K562 (cell line): ENCODE data around the gene PHB1. TPM values are rescaled to one million over a fixed set of nuclear protein-coding genes. Genes with fewer than 3 reads are reported as not detected.

Experiments
- BMI1 ChIP-seq: fragments of 150-350 bp; IDR thresholded peaks from 2 replicates; pipeline ENCODE4 v1.6.1; 2014; ENCODE audit warnings: low read length
- BRD9 ChIP-seq: fragments of 450-650 bp; IDR thresholded peaks from 2 replicates; pipeline ENCODE4 v1.6.1; 2018; ENCODE audit warnings: low read depth; ENCODE audit not compliant: partially characterized antibody
- DACH1 ChIP-seq: fragments of 450-650 bp; IDR thresholded peaks from 2 replicates; pipeline ENCODE4 v1.6.1; 2018; ENCODE audit not compliant: partially characterized antibody
- GABPA ChIP-seq: fragments of 200-800 bp; sonication (Bioruptor generic); conservative IDR thresholded peaks from 2 replicates; pipeline ENCODE4 v1.6.1; 2016; ENCODE audit warnings: low read depth, missing genetic modification characterization, missing compliant biosample characterization
- GTF2E2 ChIP-seq: fragments of 200-800 bp; sonication (Bioruptor generic); IDR thresholded peaks from 2 replicates; pipeline ENCODE4 v1.6.1; 2016; ENCODE audit warnings: missing genetic modification characterization, missing compliant biosample characterization
- HCFC1 ChIP-seq: IDR thresholded peaks from 2 replicates; pipeline ENCODE4 v1.6.1; 2012; ENCODE audit warnings: low read depth, low read length, improper control_type of control experiment
- JUN ChIP-seq, 2 experiments: sonication (generic) in 1 of 2; formaldehyde crosslinking in 1 of 2; IDR thresholded peaks; 2 replicates each; pipeline versions ENCODE4 v1.6.1 to v1.8.0; 2012 to 2022; ENCODE audit warnings: borderline replicate concordance in 2 of 2, mild to moderate bottlenecking in 2 of 2, improper control_type of control experiment in 1 of 2, low read depth in 1 of 2, low read length in 1 of 2, missing genetic modification reagents in 1 of 2
- KLF16 ChIP-seq: IDR thresholded peaks from 2 replicates; pipeline ENCODE4 v1.6.1; 2016; ENCODE audit warnings: antibody characterized with exemption
- MAFG ChIP-seq: fragments of 450-650 bp; conservative IDR thresholded peaks from 2 replicates; pipeline ENCODE4 v1.6.1; 2016; ENCODE audit warnings: missing genetic modification characterization, missing compliant biosample characterization
- MTA3 ChIP-seq: fragments of 450-650 bp; formaldehyde crosslinking; IDR thresholded peaks from 2 replicates; pipeline ENCODE4 v1.6.1; 2017; ENCODE audit warnings: mild to moderate bottlenecking, borderline replicate concordance
- POLR2H ChIP-seq: IDR thresholded peaks from 2 replicates; pipeline ENCODE4 v1.6.1; 2016; ENCODE audit warnings: missing genetic modification characterization, low read depth, mild to moderate bottlenecking, control low read depth, missing compliant biosample characterization, moderate library complexity
- PTTG1 ChIP-seq: fragments of 450-650 bp; IDR thresholded peaks from 2 replicates; pipeline ENCODE4 v1.6.1; 2016; ENCODE audit warnings: low read depth, mild to moderate bottlenecking, missing genetic modification characterization, missing compliant biosample characterization
- RCOR1 ChIP-seq, 2 experiments: IDR thresholded peaks; 2 replicates each; pipeline ENCODE4 v1.6.1; 2012; ENCODE audit warnings: low read depth in 2 of 2, low read length in 2 of 2, borderline replicate concordance in 1 of 2, improper control_type of control experiment in 1 of 2
- RUNX1 ChIP-seq: sonication (generic); IDR thresholded peaks from 2 replicates; pipeline ENCODE4 v1.6.1; 2016; ENCODE audit warnings: antibody characterized with exemption, low read depth
- SNIP1 ChIP-seq: fragments of 450-650 bp; IDR thresholded peaks from 2 replicates; pipeline ENCODE4 v1.7.1; 2017; ENCODE audit warnings: low read depth, mild to moderate bottlenecking
- TCF3 ChIP-seq: sonication (generic); formaldehyde crosslinking; IDR thresholded peaks from 2 replicates; pipeline ENCODE4 v1.4.0; 2020; ENCODE audit warnings: mild to moderate bottlenecking, missing genetic modification reagents
- polyA plus RNA-seq, 8 experiments: library from polyadenylated mRNA; depleted of rRNA in 4 of 8; stranded (reverse) in 5 of 8; unstranded in 3 of 8; fragments of >200 nt; fragmentation: Nextera tagmentation in 2 of 8; fragmentation: Illumina TruSeq in 1 of 8; extraction: Ambion mirVana in 2 of 8; extraction: Trizol in 1 of 8; gene quantifications; 2 replicates each; pipeline versions ENCODE4 v1.2.1 to v1.2.3, GENCODE V29; 2011 to 2014; ENCODE audit warnings: inconsistent platforms in 1 of 8, missing spikeins in 1 of 8
- total RNA-seq, 7 experiments: library from RNA; depleted of rRNA in 6 of 7; stranded (reverse); fragments of >200 nt in 6 of 7; fragmentation: Illumina TruSeq in 2 of 7; extraction: Trizol in 2 of 7; gene quantifications; 2 replicates each; pipeline versions ENCODE4 v1.2.1 to v1.2.3, GENCODE V29; 2011 to 2021; ENCODE audit warnings: low replicate concordance in 1 of 7
- TF ChIP-seq, protein P1 (sequence below): fragments of 450-650 bp; IDR thresholded peaks from 2 replicates; pipeline ENCODE4 v1.6.1; 2017; ENCODE audit warnings: mild to moderate bottlenecking, moderate library complexity
- TF ChIP-seq, protein P2 (sequence below): fragments of 450-650 bp; IDR thresholded peaks from 2 replicates; pipeline ENCODE4 v1.6.1; 2018; ENCODE audit not compliant: partially characterized antibody
- TF ChIP-seq, protein P3 (sequence below): sonication (generic); formaldehyde crosslinking; IDR thresholded peaks from 2 replicates; pipeline ENCODE4 v1.8.0; 2022; ENCODE audit warnings: mild to moderate bottlenecking, missing genetic modification reagents
- TF ChIP-seq, protein P4 (sequence below): sonication (generic); IDR thresholded peaks from 2 replicates; pipeline ENCODE4 v1.6.1; 2016
- TF ChIP-seq, protein P5 (sequence below): fragments of 250-450 bp; sonication (Bioruptor Pico); IDR thresholded peaks from 2 replicates; pipeline ENCODE4 v1.4.0; 2020; ENCODE audit warnings: mild to moderate bottlenecking, moderate library complexity

PHB1 gene
- total and polyA plus RNA-seq, 9 of the 15 experiments (the other 6 are each of a cell fraction or from before 2014, with no cell fraction given), result 191 to 818 (median 349) TPM

DNA sequence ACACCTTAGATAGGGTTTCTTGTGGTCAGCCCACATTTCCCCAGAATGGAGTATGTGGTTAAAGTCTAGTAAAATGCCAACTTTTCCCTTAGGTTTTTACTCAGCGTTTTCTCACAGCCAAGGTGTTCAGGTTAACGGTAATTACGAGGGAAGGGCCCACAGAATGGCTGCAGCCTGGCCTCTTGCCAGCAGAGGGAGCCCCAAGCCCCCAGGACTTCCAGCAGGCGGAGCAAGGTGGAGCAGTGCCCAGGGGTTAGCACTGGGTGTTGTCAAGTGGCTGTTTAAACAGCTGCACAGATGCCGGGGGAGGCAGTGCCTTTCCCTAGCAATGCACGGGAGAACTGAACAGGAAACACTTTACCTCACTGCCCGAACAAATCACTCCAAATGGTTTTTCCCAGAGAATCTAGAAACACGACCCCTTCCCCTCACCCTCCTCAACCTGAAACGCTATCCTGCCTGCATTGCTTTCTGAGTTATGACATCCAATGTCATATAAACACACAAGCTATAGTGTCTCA, 6.6 kb downstream of the PHB1 start (continued):
- TF ChIP-seq, protein P1, sequence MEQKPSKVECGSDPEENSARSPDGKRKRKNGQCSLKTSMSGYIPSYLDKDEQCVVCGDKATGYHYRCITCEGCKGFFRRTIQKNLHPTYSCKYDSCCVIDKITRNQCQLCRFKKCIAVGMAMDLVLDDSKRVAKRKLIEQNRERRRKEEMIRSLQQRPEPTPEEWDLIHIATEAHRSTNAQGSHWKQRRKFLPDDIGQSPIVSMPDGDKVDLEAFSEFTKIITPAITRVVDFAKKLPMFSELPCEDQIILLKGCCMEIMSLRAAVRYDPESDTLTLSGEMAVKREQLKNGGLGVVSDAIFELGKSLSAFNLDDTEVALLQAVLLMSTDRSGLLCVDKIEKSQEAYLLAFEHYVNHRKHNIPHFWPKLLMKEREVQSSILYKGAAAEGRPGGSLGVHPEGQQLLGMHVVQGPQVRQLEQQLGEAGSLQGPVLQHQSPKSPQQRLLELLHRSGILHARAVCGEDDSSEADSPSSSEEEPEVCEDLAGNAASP, result no peak
- TF ChIP-seq, protein P2, sequence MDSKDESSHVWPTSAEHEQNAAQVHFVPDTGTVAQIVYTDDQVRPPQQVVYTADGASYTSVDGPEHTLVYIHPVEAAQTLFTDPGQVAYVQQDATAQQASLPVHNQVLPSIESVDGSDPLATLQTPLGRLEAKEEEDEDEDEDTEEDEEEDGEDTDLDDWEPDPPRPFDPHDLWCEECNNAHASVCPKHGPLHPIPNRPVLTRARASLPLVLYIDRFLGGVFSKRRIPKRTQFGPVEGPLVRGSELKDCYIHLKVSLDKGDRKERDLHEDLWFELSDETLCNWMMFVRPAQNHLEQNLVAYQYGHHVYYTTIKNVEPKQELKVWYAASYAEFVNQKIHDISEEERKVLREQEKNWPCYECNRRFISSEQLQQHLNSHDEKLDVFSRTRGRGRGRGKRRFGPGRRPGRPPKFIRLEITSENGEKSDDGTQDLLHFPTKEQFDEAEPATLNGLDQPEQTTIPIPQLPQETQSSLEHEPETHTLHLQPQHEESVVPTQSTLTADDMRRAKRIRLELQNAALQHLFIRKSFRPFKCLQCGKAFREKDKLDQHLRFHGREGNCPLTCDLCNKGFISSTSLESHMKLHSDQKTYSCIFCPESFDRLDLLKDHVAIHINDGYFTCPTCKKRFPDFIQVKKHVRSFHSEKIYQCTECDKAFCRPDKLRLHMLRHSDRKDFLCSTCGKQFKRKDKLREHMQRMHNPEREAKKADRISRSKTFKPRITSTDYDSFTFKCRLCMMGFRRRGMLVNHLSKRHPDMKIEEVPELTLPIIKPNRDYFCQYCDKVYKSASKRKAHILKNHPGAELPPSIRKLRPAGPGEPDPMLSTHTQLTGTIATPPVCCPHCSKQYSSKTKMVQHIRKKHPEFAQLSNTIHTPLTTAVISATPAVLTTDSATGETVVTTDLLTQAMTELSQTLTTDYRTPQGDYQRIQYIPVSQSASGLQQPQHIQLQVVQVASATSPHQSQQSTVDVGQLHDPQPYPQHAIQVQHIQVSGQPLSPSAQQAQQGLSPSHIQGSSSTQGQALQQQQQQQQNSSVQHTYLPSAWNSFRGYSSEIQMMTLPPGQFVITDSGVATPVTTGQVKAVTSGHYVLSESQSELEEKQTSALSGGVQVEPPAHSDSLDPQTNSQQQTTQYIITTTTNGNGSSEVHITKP, result peak; percentile 20
- TF ChIP-seq PTTG1 (tag), result no peak
- no peak for TF ChIP-seq TCF3 (CRISPR knock-in tag)
- no peak for TF ChIP-seq DACH1
- TF ChIP-seq KLF16, result peak; percentile 59; the same call in 1 of the 2 replicates
- no peak for TF ChIP-seq SNIP1
- TF ChIP-seq GABPA (tag), result no peak
- no peak for TF ChIP-seq BMI1
- no peak for TF ChIP-seq GTF2E2 (tag)
- no peak for TF ChIP-seq POLR2H (tag)
- no peak for TF ChIP-seq BRD9
- TF ChIP-seq HCFC1, result no peak
- TF ChIP-seq MTA3, result no peak
- TF ChIP-seq, protein P3, sequence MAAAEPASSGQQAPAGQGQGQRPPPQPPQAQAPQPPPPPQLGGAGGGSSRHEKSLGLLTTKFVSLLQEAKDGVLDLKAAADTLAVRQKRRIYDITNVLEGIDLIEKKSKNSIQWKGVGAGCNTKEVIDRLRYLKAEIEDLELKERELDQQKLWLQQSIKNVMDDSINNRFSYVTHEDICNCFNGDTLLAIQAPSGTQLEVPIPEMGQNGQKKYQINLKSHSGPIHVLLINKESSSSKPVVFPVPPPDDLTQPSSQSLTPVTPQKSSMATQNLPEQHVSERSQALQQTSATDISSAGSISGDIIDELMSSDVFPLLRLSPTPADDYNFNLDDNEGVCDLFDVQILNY, result no peak
- TF ChIP-seq, protein P4, sequence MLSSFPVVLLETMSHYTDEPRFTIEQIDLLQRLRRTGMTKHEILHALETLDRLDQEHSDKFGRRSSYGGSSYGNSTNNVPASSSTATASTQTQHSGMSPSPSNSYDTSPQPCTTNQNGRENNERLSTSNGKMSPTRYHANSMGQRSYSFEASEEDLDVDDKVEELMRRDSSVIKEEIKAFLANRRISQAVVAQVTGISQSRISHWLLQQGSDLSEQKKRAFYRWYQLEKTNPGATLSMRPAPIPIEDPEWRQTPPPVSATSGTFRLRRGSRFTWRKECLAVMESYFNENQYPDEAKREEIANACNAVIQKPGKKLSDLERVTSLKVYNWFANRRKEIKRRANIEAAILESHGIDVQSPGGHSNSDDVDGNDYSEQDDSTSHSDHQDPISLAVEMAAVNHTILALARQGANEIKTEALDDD, result no peak
- TF ChIP-seq, protein P5, sequence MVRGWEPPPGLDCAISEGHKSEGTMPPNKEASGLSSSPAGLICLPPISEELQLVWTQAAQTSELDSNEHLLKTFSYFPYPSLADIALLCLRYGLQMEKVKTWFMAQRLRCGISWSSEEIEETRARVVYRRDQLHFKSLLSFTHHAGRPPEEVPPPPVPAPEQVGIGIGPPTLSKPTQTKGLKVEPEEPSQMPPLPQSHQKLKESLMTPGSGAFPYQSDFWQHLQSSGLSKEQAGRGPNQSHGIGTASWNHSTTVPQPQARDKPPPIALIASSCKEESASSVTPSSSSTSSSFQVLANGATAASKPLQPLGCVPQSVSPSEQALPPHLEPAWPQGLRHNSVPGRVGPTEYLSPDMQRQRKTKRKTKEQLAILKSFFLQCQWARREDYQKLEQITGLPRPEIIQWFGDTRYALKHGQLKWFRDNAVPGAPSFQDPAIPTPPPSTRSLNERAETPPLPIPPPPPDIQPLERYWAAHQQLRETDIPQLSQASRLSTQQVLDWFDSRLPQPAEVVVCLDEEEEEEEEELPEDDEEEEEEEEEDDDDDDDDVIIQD, result no peak
- TF ChIP-seq MAFG (tag), result no peak
- TF ChIP-seq JUN (IDR thresholded peaks at IDR 0.05; ENCODE audit: borderline replicate concordance, low read depth, low read length), result 0 out of 2 replicates have a peak, but pooled peaks have one; percentile 10
- TF ChIP-seq JUN (CRISPR knock-in tag; IDR thresholded peaks at IDR 0.05; ENCODE audit: borderline replicate concordance), result no peak
- TF ChIP-seq RUNX1, result no peak
- 0 out of 4 replicates have a peak, but pooled peaks of 1 of the 2 experiments have one; percentile 13 for TF ChIP-seq RCOR1 (IDR thresholded peaks at IDR 0.05; ENCODE audit: borderline replicate concordance in 1 of 2, low read depth in 2 of 2, low read length in 2 of 2)
